ENCODE data around the gene GPR143.

GRCh38 chrX:9700555-9700954 is 65.1 kb downstream of the GPR143 start:
- TF ChIP-seq CTCF (IDR thresholded peaks at IDR 0.05) (no peak), POLR2A (IDR thresholded peaks at IDR 0.05) (no peak)
